Activated CD8-positive, alpha-beta memory T cell treated with anti-CD3 and anti-CD28 coated beads, Interleukin-2, amount 50 U/mL, for 4 hours (primary cell): ENCODE data around the gene SOCS6.
"Not testable (repeated sequence)": the region's sequence is repeated elsewhere in the genome, so short reads cannot be mapped to it uniquely, and the experiment has no call there.

ENCODE experiments used
- DNase-seq: peaks from one replicate; pipeline ENCODE4 v3.0.0-alpha.2; 2020

The SOCS6 gene

DNA sequence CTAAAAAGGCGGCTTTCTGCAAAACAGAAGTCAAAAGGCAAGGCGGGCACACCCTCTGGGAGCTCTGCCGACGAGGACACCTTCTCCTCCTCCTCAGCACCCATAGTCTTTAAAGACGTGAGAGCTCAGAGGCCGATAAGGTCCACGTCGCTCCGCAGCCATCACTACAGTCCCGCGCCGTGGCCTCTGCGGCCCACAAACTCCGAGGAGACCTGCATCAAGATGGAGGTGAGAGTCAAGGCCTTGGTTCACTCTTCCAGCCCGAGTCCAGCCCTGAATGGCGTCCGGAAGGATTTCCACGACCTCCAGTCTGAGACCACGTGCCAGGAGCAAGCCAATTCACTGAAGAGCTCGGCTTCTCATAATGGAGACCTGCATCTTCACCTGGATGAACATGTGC lies 36.1 kb downstream of the SOCS6 start:
- DNase-seq: no peak

DNA sequence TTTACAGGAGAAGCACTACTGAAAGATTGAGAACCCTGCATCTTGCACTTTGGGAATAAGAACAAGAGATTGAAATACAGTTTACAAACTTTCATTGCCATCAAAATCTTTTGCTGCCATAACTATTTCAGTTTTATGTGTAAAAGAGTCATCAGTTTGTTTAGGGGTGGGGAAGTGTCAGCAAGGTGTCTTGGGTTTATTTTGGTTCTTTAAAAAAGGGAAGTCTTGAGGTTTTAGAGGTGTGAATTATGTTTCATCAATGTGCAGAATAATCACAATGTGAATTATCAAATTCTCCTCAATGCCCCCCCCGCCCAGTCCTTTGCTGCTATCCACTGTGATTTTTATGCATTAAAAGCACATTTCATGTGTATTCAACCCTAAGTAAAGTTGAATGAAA lies 37.4 kb downstream of the SOCS6 start:
- no peak for DNase-seq

GRCh38 chr18:70328169-70328568 lies 39.3 kb downstream of the SOCS6 start:
- DNase-seq: no peak

DNA sequence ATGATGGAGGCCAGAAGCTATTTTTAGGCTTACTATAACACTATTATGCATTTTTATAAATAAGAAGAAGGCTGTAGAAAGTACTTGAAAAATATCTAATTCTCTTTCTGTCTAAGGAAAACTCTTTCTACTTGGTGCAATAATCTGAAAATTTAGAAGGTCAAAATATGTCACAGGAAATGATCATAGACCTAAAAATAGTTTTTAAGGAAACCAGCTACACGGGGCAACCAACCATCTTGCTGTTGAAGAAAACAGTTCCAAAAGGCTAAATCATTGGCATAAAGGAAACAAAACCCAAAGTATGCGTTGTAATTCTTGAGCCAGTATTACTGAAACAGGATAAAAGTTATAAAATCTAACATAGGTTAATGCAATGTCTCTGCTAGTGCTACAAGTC lies 40.2 kb downstream of the SOCS6 start:
- no peak for DNase-seq

- no peak for DNase-seq
Observed at GRCh38 chr18:70330887-70331286, 42.0 kb downstream of the SOCS6 start.

DNA sequence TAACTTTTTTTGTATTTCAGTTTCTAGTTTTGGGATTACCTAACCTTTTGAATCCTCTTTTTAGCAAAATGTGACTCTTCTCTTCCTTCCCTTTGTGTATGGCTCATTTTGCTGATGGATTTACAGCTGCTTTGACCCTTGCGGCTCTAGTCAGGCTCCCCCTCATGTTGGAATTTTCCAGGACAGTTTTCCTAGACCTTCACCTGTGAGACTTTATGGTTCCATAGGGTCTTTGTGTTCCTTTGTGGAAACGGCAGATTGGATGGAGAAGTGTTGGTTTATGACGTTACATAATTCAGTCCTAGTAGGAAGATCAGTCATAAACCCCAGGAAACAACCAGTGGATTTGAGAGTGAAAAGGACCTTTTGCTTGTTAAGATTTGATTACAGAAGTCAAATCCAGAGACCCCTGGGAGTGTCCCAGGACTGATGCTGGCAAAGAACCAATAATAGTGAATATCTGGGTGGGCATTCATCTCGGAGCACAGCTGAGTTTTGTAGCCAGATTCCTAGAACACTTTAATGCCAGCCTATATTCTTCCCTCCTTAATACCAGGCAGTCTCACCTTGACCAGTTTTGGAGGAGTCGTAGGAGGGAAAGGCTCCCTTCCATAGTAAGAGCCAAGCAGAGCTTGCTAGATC lies 42.7 kb downstream of the SOCS6 start:
- DNase-seq: no peak

DNA sequence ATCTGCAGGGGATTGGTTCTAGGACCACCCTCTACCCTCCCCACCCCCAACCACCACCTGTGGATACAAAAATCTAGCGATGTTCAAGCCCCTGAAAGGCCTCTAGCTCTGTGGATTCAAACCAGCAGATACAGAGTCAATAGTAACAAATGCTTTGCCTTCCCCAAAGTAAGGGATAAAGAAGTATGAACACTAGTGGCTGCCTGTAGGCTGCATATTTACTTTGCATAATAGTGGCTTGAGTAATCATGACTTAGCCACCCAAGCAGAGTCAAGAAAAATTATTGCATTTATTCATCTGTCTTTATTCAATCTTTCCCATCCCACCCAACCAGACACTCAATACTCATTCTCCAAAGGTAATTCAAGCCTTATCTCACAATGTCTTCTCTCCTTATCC lies 43.8 kb downstream of the SOCS6 start:
- no peak for DNase-seq

DNA sequence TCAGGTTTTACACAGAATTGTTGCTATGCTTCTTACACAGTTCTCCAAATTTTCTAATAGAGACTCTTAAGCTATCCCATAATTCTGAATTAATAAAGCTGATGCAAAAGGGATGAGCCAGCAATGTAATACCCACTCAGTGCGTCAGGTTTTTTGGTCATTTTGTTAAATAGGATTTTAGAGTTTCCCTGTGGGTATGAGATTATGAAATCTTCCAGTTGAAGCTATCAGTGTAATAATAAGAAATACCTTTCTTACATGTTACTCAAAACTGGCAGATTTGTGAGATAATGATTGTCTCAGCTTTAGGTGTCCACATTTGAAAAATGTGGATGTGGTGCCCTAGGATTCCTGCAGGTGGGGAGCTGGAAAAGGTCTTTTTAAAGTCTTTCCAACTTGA lies 44.5 kb downstream of the SOCS6 start:
- no peak for DNase-seq

DNA sequence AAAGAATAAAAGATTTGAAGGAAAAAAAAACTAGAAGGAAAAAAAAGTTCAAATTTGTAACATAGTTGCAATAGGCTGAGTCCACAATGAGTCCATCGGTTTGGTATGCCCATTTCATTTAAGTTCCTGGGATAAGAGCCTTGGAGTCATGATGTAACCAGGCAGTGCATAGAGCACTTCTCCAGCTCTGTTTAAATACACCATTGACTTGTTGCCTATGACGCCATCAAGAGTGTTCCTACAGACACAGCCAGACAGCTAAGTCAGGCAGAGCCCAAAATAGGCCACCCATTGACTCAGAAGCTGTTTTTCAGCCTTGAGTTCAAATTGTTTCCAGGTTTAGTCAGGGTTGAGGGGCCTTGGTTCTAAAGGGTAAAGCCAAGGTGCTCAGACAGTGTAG lies 44.9 kb downstream of the SOCS6 start:
- no peak for DNase-seq

GRCh38 chr18:70334264-70334663 lies 45.4 kb downstream of the SOCS6 start:
- no peak for DNase-seq

DNA sequence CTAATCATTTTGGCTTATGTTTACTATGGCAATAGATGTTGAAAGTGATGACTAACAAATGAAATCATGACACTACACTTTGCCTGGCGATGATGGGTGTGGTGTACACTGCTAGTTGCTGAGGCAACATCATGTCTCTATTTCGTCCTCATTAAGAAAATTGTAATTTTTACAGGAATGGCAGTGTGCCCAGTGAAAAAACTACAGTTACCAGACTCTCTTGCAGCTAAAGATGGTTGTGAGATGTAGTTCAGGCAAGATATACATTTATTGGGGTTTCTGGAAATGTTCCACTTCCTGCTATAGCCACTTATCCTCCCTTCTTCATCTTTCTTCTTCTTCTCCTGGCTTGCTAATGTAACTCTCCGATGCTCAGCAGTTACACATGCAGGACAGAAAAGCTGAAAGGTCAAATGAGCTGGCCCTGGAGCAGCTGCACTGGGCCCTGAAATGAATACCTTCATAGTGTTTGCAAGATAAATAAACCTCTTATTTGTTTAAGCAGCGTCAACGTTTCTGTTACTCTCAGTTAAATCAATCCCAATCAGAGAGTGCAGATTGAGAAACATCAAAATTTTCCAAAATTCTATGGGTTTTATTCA lies 46.0 kb downstream of the SOCS6 start:
- DNase-seq: no peak

DNA sequence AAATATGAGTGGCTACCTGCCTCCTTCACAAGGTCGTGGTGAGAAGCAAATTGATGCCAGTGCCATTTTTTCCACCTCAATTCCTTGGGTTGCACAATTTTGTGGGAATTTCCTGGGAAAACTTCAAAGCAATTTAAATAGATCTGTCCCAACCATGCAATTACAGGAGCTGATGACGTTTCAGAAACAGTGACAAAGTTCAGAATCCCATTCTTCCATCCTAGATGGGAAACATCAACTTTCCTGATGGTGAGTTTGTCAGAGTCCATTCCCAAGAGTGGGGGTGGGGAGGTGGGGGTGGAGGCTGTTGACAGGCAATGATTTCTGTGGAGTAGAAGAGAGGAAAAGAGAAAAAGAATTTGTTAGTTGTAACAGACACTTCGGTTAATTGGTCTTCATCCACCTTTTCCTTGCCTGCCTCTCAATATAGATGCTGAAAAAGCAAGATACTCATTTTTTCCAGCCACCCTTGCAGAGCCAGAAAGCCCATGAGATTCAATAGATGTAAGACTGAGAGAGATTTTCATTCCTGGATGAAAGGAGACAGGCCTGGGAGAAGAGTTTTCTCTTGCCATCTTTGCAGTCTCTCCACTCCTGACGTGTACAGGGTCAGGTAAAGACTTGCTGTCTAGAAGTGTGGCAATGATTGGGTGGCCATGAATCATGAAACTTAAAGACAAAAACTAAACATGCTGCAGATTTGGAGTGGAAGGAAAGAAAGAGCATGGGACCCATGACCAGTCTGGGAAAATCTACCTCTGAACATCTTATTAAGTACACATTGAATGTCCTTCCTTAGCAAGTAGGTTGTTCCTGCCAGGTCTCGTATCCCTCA lies 47.3 kb downstream of the SOCS6 start:
- no peak for DNase-seq

DNA sequence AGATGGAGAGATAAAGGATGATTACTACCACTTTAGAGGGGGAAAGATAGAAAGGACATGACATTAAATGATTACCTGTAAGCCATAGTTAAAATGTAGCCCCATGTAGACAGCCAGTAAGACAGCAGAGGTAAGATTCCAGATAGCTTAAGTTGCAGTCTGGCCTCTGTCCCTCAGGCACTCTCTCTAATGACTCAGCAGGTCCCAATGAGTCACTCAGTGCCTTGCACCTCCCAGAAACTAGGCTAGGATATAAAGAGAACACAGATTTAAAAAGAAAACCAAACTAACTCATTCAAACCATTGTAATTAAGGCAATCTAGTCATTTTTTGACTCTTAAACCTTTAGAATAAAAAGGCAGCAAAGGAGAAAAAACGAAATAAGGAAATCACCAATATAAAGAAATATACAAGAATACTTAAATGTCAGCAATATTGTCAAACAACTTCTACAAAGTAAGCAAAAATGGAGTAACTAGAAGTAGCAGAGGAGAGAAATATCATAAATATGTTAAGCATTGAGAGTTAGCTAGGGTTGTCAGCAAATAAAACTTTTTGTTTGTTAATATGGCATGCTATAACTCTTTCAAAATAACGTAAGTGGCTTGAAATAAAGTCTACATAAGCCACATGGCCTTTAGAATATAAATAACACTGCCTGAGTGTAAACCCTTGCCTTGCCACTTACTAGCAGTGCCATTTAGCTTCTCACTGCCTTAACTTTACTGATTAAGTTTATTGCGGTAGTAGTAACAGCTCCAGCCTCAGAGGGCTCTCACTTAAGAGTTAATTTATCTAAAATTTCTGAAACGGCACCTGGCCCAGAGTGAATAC lies 48.5 kb downstream of the SOCS6 start:
- no peak for DNase-seq

DNA sequence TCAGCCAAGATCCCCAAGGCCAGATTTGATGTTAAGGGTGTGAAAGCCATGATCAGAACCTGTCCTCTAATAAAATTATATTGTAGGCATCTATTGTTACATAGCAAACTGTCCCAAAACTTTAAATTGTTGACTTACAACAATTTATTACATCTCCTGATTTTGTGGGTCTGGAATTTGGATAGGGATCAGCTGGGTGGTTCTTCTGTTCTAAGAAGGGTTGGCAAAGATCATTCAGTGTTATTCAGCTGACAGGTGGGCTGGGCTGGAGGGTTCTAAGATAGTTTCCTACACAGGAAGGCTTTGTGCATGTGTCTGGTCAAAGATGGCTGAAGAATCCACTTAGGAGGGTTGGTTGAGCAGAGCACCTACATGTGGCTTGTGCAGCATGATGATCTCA lies 50.0 kb downstream of the SOCS6 start:
- DNase-seq: no peak

- no peak for DNase-seq
Observed at GRCh38 chr18:70339915-70340314, 51.1 kb downstream of the SOCS6 start.

DNA sequence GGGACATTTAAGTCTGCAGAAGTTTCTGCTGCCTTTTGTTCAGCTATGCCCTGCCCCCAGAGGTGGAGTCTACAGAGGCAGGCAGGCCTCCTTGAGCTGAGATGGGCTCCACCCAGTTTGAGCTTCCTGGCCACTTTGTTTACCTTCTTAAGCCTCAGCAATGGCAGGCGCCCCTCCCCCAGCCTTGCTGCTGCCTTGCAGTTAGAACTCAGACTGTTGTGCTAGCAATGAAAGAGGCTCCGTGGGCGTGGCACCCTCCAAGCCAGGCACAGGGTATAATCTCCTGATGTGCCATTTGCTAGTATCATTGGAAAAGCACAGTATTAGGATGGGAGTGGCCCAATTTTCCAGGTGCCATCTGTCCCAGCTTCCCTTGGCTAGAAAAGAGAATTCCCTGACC lies 59.6 kb downstream of the SOCS6 start:
- DNase-seq: not testable (repeated sequence)

DNA sequence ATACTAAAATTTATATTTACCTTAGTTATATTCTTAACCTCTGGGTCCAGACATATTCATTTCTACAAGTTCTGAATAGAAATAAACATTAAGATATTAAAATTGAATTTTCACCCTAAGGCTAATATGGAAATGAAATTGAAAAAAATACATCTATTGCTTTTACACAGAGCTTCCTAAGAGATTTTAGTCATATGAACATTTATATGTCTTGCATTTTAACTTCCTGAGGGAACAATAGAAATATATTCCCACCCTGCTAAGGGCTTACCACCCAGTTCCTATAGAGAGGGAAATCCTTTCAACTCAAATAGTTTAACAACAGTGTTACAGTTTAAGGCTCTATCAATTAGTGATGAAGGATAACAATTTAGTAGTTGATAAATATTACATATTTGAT lies 60.5 kb downstream of the SOCS6 start:
- no peak for DNase-seq

GRCh38 chr18:70354080-70354479 lies 65.2 kb downstream of the SOCS6 start:
- no peak for DNase-seq

DNA sequence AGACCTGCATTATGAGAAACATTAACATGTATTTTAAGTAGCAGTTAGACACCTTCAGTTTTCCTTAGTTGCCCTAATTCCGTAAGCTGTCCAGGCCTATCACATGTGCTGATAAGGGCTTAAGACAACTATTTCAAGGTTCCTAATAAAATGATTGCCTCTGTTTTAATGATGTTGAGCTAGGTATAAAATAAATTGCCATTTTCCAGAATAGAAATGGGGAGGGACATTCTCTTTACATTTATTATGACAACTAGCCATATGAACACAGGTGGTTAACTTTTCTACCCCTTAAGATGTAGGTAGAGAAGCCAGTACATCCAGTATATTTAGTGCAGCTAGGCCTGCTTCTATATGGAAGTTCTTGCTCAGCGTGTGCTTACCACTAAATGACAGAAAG lies 65.9 kb downstream of the SOCS6 start:
- DNase-seq: no peak

- DNase-seq: no peak
Observed at GRCh38 chr18:70355620-70356385, 67.0 kb downstream of the SOCS6 start.

GRCh38 chr18:70358105-70358406 lies 69.2 kb downstream of the SOCS6 start:
- not testable (repeated sequence) for DNase-seq

GRCh38 chr18:70359071-70359470 lies 70.2 kb downstream of the SOCS6 start:
- DNase-seq: no peak

DNA sequence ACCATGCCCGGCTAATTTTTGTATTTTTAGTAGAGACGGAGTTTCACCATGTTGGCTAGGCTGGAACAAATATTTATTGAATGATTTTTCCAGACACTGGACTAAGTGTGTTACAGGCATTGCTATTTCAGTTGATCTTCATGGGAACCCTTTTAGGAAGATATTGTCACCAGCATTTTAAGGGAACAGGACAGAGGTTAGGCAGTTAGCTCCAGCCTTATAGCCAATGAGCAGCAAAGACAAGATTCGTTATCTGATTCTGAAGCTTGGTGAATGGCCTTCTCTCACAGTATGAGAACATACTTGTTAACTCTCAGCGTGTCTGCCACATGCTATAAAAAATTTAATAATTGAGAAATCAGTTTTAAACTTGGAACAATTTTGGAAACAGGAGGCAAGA lies 73.4 kb downstream of the SOCS6 start:
- no peak for DNase-seq
